Activated naive CD4-positive, alpha-beta T cell treated with anti-CD3 and anti-CD28 coated beads for 36 hours (primary cell): ENCODE measurements around the gene FANCC. TPM values are rescaled to one million over a fixed set of nuclear protein-coding genes. Genes with fewer than 3 reads are reported as not detected.
"Not testable (repeated sequence)": the region's sequence is repeated elsewhere in the genome, so short reads cannot be mapped to it uniquely, and the experiment has no call there.

Experiments
- CTCF ChIA-PET: fragments of 350-600 bp; sonication (Branson Sonifier 250); formaldehyde crosslinking; loops from one replicate; lab custom pipeline; 2021; ENCODE audit warnings: antibody characterized with exemption; lab: Charles Lee
- DNase-seq: peaks from one replicate; pipeline ENCODE4 v3.0.0-alpha.2; 2020
- H3K27ac Mint-ChIP-seq: one replicate; pipeline ENCODE4 v1.8.0; 2021; ENCODE audit warnings: mild to moderate bottlenecking, mixed read lengths
- H3K27me3 Mint-ChIP-seq: one replicate; pipeline ENCODE4 v1.8.0; 2021; ENCODE audit warnings: low read depth, mixed read lengths
- H3K36me3 Mint-ChIP-seq: one replicate; pipeline ENCODE4 v1.8.0; 2021; ENCODE audit warnings: low read depth, mixed read lengths
- H3K4me1 Mint-ChIP-seq: one replicate; pipeline ENCODE4 v1.8.0; 2021; ENCODE audit warnings: low read depth, mixed read lengths
- H3K4me3 Mint-ChIP-seq: one replicate; pipeline ENCODE4 v1.8.0; 2021; ENCODE audit warnings: mild to moderate bottlenecking, moderate library complexity, mixed read lengths
- H3K9me3 Mint-ChIP-seq: one replicate; pipeline ENCODE4 v1.8.0; 2021; ENCODE audit warnings: mixed read lengths
- intact Hi-C: fragments of 100-400 bp; cut with micrococcal nuclease; formaldehyde crosslinking; loops from one replicate; pipeline ENCODE4 v1.15.1; 2023
- total RNA-seq, 2 experiments: library from RNA; stranded (reverse); gene quantifications; one replicate each; pipeline ENCODE4 v1.2.3, GENCODE V29; 2021

The FANCC gene
- total RNA-seq, 2 experiments from 2014 or later, result 14.1 to 14.5 TPM

DNA sequence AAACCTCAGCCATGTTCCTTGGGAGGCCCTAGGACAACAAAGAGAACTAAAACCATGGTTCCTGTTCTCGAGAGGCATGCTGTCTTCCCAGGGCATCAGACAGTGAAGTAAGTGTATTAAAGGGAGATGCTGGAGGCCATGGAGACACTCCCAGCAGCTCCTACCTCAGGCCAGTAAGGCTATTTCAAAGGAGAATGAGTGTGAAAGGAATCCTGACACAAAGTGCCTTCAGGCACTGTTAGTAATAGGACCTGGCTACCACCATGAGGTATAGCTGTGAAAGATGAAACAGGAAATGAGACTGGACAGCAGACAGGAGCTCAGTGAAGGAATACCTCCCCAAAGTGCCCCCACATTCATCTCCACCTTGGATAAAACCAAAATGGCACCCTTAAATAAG lies 71.0 kb downstream of the FANCC start:
- H3K4me1 Mint-ChIP-seq, result no peaks in the 10 kb centered on the region
- intact Hi-C loops, result no loop called here
- H3K4me3 Mint-ChIP-seq, result no peak overlapping the region
- H3K27me3 Mint-ChIP-seq, result no peaks in the 10 kb centered on the region
- H3K27ac Mint-ChIP-seq, result no peak overlapping the region
- H3K9me3 Mint-ChIP-seq, result no peaks in the 10 kb centered on the region
- CTCF ChIA-PET, result no interaction called here
- DNase-seq, result no peak
- peaks cover 23% of the 10 kb centered on the region for H3K36me3 Mint-ChIP-seq

GRCh38 chr9:95242613-95243012 lies 74.9 kb downstream of the FANCC start:
- Mint-ChIP-seq H3K4me1 (no peaks in the 10 kb centered on the region), H3K27ac (no peak overlapping the region), H3K4me3 (no peak overlapping the region), H3K27me3 (no peaks in the 10 kb centered on the region), H3K9me3 (no peaks in the 10 kb centered on the region), H3K36me3 (peaks cover 25% of the 10 kb centered on the region)
- CTCF ChIA-PET, result interaction anchor here (0.9 kb wide), 1 partner anchor 63 kb away, joined by 4 read pairs; no protein-coding TSS in a partner anchor
- intact Hi-C loops, result no loop called here
- DNase-seq, result no peak

DNA sequence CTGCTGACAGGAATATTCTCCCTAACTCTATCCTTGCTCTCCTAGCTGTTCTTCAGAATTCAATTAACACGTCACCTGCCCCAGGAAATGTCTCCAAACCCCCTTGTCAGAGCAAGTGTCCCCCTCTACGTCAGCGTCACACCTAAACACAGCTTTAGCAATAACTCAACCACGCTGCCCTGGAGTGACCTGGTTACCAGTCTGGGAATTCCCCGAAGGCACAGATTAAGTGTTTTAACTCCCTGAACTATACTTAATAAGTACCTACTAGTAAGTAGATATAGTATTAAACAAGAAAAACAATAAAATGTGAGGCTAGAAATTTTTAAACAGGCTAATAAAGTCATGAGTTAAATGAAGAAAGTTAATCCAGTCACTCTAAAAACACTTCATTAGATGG lies 78.4 kb downstream of the FANCC start:
- CTCF ChIA-PET, result no interaction called here
- no peak for DNase-seq
- H3K4me1 Mint-ChIP-seq, result no peaks in the 10 kb centered on the region
- intact Hi-C loops, result no loop called here
- H3K27me3 Mint-ChIP-seq, result no peaks in the 10 kb centered on the region
- H3K9me3 Mint-ChIP-seq, result no peaks in the 10 kb centered on the region
- peaks cover 6% of the 10 kb centered on the region for H3K36me3 Mint-ChIP-seq
- no peak overlapping the region for H3K4me3 Mint-ChIP-seq
- H3K27ac Mint-ChIP-seq, result no peak overlapping the region

DNA sequence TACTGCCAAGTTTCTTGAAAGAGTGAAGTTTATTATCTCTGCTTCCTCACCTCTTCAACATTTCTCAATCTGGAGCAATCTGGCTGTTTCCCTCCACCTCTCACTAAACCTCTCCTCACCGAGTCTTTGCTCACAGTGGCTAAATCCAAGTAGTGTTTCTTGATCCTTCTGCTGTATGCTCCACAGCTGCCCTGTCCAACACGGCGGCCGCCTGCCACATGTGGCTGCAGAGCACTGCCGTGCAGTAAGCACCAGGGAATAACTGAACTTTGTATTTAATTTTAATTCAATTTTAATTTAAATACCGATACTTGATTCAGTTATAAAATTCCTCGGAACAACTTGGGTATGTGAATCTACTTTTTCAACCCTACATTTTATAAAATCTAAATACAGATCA lies 80.2 kb downstream of the FANCC start:
- intact Hi-C loops, result no loop called here
- no peaks in the 10 kb centered on the region for H3K4me1 Mint-ChIP-seq
- H3K9me3 Mint-ChIP-seq, result no peaks in the 10 kb centered on the region
- CTCF ChIA-PET, result no interaction called here
- no peak overlapping the region for H3K4me3 Mint-ChIP-seq
- H3K27ac Mint-ChIP-seq, result no peak overlapping the region
- no peaks in the 10 kb centered on the region for H3K27me3 Mint-ChIP-seq
- H3K36me3 Mint-ChIP-seq, result peaks cover 7% of the 10 kb centered on the region
- DNase-seq, result no peak

DNA sequence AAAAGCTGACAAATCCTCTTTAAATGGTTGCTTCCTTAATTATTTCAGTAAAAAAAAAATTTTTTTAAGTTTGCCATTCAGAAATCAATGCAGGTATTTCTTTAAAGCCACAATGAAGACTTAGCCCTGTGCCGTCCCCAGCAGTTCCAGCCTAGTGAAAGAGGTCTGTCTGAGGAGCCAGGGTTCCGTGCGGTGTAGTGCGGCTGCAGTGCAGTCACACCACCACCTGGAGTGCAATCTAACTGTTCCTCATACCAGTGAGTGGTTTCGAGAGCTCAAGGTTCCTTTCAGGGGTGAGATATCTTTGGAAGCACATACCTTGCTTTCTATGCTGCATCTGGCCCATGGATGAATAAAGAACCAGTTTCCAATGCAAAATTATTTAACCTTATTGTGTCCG lies 87.5 kb downstream of the FANCC start:
- peaks cover 4% of the 10 kb centered on the region for H3K9me3 Mint-ChIP-seq
- no peak overlapping the region for H3K27ac Mint-ChIP-seq
- CTCF ChIA-PET, result no interaction called here
- H3K27me3 Mint-ChIP-seq, result no peaks in the 10 kb centered on the region
- no peaks in the 10 kb centered on the region for H3K4me1 Mint-ChIP-seq
- DNase-seq, result no peak
- H3K4me3 Mint-ChIP-seq, result no peak overlapping the region
- H3K36me3 Mint-ChIP-seq, result peaks cover 12% of the 10 kb centered on the region
- intact Hi-C loops, result no loop called here

GRCh38 chr9:95229230-95229915 lies 88.1 kb downstream of the FANCC start:
- DNase-seq, result no peak
- Mint-ChIP-seq H3K4me1 (no peaks in the 10 kb centered on the region), H3K36me3 (peaks cover 12% of the 10 kb centered on the region), H3K27ac (no peak overlapping the region), H3K9me3 (peaks cover 4% of the 10 kb centered on the region), H3K27me3 (no peaks in the 10 kb centered on the region), H3K4me3 (no peak overlapping the region)
- CTCF ChIA-PET, result no interaction called here
- intact Hi-C loops, result no loop called here

GRCh38 chr9:95226921-95227320 lies 90.6 kb downstream of the FANCC start:
- CTCF ChIA-PET, result no interaction called here
- Mint-ChIP-seq H3K9me3 (peaks cover 4% of the 10 kb centered on the region), H3K27me3 (no peaks in the 10 kb centered on the region), H3K4me3 (no peak overlapping the region), H3K4me1 (no peaks in the 10 kb centered on the region), H3K36me3 (peaks cover 9% of the 10 kb centered on the region), H3K27ac (no peak overlapping the region)
- no peak for DNase-seq
- intact Hi-C loops, result no loop called here

DNA sequence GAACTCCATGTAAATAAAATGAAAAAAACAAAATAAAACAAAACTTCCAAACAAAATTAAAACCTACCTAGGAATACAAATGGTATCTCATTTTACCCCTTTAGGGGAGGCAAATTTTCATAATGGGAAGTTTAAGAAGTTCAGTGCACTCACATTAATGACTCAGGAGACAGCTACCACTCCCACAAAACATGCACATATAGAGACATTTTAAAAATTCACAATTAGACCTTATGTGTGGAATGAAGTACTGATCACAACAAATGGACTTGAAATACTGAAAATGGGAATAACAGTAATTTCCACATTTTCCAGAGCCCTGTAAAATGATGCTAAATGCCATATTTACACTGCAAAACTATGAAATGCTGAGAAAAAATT lies 91.8 kb downstream of the FANCC start:
- CTCF ChIA-PET, result interaction anchor here (0.6 kb wide), 1 partner anchor 1087 kb away, joined by 3 read pairs; no protein-coding TSS in a partner anchor
- peaks cover 13% of the 10 kb centered on the region for H3K36me3 Mint-ChIP-seq
- H3K4me1 Mint-ChIP-seq, result no peaks in the 10 kb centered on the region
- no peak for DNase-seq
- H3K27me3 Mint-ChIP-seq, result no peaks in the 10 kb centered on the region
- no peak overlapping the region for H3K4me3 Mint-ChIP-seq
- intact Hi-C loops, result no loop called here
- H3K27ac Mint-ChIP-seq, result no peak overlapping the region
- H3K9me3 Mint-ChIP-seq, result no peaks in the 10 kb centered on the region

- Mint-ChIP-seq H3K4me3 (no peak overlapping the region), H3K36me3 (peaks cover 12% of the 10 kb centered on the region), H3K4me1 (no peaks in the 10 kb centered on the region), H3K9me3 (no peaks in the 10 kb centered on the region), H3K27ac (no peak overlapping the region), H3K27me3 (no peaks in the 10 kb centered on the region)
- intact Hi-C loops, result no loop called here
- no peak for DNase-seq
- CTCF ChIA-PET, result no interaction called here
Observed at GRCh38 chr9:95225076-95225725, 92.3 kb downstream of the FANCC start.

GRCh38 chr9:95224376-95225019 lies 93.0 kb downstream of the FANCC start:
- no peaks in the 10 kb centered on the region for H3K27me3 Mint-ChIP-seq
- no peak overlapping the region for H3K27ac Mint-ChIP-seq
- CTCF ChIA-PET, result no interaction called here
- no peaks in the 10 kb centered on the region for H3K9me3 Mint-ChIP-seq
- peaks cover 9% of the 10 kb centered on the region for H3K36me3 Mint-ChIP-seq
- no peak for DNase-seq
- intact Hi-C loops, result no loop called here
- H3K4me3 Mint-ChIP-seq, result no peak overlapping the region
- no peaks in the 10 kb centered on the region for H3K4me1 Mint-ChIP-seq

- H3K4me3 Mint-ChIP-seq, CTCF ChIA-PET, intact Hi-C loops, H3K9me3 Mint-ChIP-seq, H3K4me1 Mint-ChIP-seq, H3K27me3 Mint-ChIP-seq, H3K27ac Mint-ChIP-seq, DNase-seq, H3K36me3 Mint-ChIP-seq: not testable (repeated sequence)
Observed at GRCh38 chr9:95220352-95220751, 97.2 kb downstream of the FANCC start.

DNA sequence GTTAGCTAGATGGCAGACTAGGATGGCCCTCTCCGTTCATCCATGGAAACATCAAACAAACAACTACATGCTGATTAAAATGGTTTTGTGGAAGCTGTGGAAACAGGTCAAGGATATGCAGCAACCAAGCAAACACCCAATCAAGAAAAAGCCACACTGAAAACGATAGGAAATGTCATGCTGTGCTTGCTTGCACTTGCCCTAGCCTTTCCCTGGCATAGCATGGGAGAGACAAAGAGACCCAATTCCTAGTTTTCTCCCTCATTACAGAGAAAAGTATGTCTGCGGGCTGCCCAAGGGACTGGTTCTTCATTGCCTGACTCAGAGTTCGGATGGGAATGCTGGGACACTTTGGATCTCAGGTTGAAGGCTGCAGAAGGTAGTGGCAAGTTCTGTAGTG lies 98.7 kb downstream of the FANCC start:
- no peak overlapping the region for H3K27ac Mint-ChIP-seq
- DNase-seq, result no peak
- CTCF ChIA-PET, result no interaction called here
- no peaks in the 10 kb centered on the region for H3K9me3 Mint-ChIP-seq
- no peaks in the 10 kb centered on the region for H3K27me3 Mint-ChIP-seq
- peaks cover 7% of the 10 kb centered on the region for H3K4me1 Mint-ChIP-seq
- intact Hi-C loops, result no loop called here
- peaks cover 6% of the 10 kb centered on the region for H3K36me3 Mint-ChIP-seq
- H3K4me3 Mint-ChIP-seq, result no peak overlapping the region

DNA sequence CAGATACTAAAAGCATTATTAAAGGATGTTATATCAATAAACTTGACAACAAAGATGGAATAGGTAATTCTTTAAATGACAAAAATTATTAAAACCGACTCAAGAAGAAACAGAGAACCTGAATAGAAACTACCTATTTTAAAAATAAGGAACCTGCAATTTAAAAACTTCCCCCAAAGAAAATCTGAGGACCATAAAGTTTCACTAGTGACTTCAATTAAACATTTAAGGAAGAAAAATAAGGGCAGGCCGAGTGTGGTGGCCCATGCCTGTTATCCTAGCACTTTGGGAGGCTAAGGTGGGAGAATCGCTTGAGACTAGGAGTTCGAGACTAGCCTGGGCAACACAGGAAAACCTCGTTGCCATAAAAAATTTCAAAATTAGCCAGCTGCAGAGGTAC lies 99.6 kb downstream of the FANCC start:
- H3K36me3 Mint-ChIP-seq, result peaks cover 6% of the 10 kb centered on the region
- peaks cover 7% of the 10 kb centered on the region for H3K4me1 Mint-ChIP-seq
- no peaks in the 10 kb centered on the region for H3K9me3 Mint-ChIP-seq
- CTCF ChIA-PET, result no interaction called here
- no peak overlapping the region for H3K27ac Mint-ChIP-seq
- no peaks in the 10 kb centered on the region for H3K27me3 Mint-ChIP-seq
- intact Hi-C loops, result no loop called here
- DNase-seq, result no peak
- H3K4me3 Mint-ChIP-seq, result no peak overlapping the region
